GM23338 (cell line): ENCODE measurements around the gene TNNI2.

ENCODE experiments used
- CTCF ChIP-seq, 2 experiments: fragments of 200-600 bp in 1 of 2; sonication (generic) in 1 of 2; conservative IDR thresholded peaks; 2 replicates each; pipeline versions ENCODE4 v1.5.1 to v1.6.1; 2016 to 2017; ENCODE audit warnings: antibody characterized with exemption in 2 of 2, low read depth in 2 of 2, mild to moderate bottlenecking in 2 of 2, moderate library complexity in 1 of 2
- REST ChIP-seq: IDR thresholded peaks from one replicate; pipeline ENCODE4 v1.6.1; 2018; ENCODE audit warnings: antibody characterized with exemption; ENCODE audit not compliant: unreplicated experiment

- TF ChIP-seq CTCF (conservative IDR thresholded peaks at IDR 0.05; ENCODE audit: low read depth in 2 of 2) (no peak), REST (no peak)
Measured at GRCh38 chr11:1825785-1826451, 12.9 kb upstream of the TNNI2 start.
